KBM-7 (cell line): Measurements from ENCODE around the gene GABBR2.

ENCODE experiments used
- DNase-seq: peaks from one replicate; pipeline ENCODE4 v3.0.0-alpha.2; 2015
- in situ Hi-C: fragments of 300-500 bp; cut with MboI; formaldehyde crosslinking; loops from 2 replicates; pipeline ENCODE4 v1.14.3; 2020; ENCODE audit warnings: low sequenced_read_pairs, low pct_unique_long_range_greater_than_20kb, mixed read lengths

Gene GABBR2

DNA sequence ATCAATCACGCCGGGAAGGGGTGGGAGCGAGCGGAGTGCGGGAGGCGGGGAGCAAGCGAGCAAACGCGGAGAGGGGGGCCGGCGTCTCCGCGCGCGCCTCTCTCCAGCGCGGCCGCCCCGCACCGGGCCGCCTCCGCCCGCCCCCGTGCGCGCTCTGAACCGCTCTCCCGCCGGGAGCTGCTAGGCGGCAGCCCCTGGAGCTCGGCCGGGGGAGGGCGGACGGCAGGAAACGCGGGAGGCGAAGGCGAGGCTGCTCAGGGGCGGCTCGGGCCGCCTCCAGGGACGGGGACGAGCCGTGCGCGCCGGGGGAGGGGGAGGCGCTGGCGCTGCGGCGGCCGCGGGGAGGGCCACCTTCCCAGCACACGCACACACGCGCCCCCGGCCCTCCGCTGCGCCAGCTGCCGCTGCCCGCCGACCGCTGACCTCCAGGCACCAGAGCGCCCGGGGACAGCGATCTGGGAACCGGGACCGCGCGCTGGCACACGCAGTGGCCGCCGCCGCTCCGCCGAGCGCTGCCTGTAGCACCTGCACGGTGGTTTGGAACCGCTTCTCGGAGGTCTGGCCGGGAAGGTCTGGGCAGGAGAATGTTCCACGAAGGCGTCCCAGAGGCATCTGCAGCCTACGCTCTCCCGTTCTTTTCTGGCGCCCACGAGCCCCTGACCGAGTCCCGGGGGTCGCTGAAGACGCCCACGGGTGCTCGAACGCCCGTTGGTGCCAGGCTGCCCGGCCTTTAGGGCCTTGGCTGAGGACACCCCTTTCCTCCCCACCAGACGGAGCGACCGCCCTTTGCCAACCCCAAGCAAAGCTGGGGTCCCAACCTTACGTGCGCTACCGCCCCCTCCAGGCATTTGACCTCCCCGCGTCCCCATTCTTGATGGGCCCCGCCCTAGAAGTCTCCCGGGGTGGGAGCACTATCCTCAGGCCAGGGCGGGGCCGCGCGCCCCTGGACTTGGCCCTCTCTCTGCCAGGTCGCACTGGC, at the start of gene GABBR2:
Gene GABBR2, minus strand, starts transcription at position 3 of the 979 bp plus-strand sequence. CDS start 198 bp downstream, outside the sequence.
- in situ Hi-C loops, result no loop called here
- no peak for DNase-seq

DNA sequence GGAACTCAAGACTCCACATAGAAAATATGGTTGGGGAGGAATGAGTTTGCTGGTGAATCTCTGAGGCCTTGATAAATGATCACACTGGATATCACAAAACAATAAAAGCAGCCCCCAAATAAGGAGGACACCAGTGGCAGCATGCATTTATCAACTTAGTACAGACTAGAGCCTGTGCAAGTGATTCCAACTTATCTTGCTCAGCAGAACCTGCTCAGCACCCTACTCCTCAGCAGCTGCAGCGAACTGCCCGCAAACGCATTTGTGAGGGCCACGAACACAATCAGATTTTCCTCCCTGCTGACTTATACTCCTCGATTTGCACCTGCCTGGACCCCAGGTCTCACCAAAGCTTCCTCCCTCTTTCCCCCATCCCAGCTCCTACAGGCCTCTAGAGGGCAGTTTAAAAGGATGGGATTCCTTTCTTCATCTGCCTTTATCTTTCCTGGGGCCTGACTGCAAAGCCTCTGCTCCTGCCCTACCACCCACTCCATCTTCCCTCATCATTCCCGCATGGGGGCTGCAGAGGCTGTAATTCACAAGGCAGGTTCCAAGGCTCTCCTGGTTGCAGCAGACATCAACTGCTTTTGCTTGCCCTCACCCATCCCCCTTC, 46.4 kb upstream of the GABBR2 start:
- in situ Hi-C loops, result no loop called here
- DNase-seq, result no peak

DNA sequence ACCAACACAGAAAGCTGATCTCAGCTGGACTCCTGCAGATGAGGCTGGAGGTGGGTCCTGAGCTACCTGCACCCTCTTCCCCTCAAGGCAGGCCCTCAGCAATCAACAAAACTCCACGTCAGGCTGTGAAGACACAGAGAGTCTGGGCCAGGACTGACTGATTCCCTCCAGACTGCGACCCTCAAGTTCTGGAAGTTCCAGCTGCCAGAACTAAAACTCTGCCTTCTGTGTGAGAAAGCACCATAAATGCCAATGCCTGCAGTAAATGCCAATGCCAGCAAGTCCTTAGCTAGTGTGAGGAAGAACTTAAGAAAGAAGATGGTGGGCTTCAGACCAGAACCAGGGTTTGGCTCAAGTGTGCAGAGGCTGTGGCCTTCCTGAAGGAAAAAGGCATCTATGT, 42.5 kb upstream of the GABBR2 start:
- in situ Hi-C loops, result no loop called here
- DNase-seq, result no peak

DNA sequence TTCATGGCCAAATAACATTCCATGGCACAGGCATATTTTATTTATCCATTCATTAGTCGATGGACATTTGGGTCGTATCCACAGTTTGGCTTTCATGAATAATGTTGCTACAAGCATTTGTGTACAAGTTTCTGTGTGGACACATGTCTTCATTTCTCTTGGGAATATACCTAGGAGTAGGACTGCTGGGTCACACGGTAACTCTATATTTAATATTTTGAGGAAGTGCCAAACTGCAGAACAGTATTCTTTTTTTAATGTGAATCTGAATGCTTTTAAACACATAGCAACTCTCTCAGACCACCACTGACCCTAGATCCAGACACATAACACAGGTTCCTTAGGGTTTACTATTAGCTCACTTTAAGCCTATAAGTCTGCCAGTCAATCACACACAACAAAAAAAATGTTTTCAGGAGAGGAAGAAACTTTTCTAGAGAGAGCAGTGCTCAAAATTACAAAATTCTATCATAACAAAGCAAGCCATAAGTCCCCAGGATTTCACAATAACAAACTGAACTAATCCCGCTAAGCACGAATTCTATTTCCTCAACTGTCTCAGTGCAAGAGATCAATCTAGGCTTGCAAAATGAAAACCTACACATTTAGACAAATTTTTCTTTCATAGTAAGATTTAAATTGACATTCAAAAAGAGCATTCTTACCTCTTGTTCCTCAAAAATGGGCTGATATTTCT, 41.8 kb upstream of the GABBR2 start:
- peak; percentile 24 for DNase-seq
- in situ Hi-C loops, result no loop called here

DNA sequence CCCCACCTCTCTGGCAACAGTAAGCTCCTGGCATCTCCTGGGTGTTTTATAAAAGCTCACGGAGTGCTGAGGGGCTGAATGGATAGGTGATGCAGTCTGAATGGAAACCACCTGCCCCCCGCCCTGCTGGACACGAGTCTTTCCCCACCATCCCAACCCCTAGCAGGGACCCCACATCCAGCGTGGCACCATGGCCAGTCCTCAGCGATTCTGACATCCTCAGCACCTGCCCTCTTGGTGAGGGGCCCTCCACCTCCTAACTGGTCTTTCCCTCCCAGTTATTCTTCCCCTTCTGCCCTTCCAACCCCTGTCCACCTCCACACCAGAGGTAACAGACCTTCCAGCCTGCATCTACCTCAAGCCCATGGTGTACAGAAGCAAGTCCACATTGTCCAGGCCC, 38.7 kb upstream of the GABBR2 start:
- DNase-seq, result no peak
- in situ Hi-C loops, result no loop called here

DNA sequence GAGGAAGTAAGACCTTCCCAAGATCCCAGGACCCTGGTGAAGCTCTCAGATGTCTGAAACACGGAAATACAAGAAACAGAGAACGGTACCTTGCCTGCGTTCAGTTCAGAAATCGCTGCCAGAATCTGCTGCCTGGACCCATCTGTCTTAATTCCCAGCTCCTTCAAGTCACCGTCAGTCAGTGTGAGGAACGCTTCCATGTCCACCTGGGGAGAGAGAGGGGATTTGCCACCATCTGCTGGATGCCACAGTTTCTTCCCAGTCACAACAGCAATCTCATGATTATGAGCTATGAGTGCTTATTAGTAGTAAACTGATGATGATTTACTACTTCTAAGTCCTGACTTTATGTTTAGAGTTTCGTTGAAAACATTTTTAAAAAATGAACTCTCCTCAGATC, 36.7 kb upstream of the GABBR2 start:
- in situ Hi-C loops, result no loop called here
- no peak for DNase-seq

- in situ Hi-C loops, result no loop called here
- no peak for DNase-seq
Measured at GRCh38 chr9:98743818-98744611, 35.3 kb upstream of the GABBR2 start.

DNA sequence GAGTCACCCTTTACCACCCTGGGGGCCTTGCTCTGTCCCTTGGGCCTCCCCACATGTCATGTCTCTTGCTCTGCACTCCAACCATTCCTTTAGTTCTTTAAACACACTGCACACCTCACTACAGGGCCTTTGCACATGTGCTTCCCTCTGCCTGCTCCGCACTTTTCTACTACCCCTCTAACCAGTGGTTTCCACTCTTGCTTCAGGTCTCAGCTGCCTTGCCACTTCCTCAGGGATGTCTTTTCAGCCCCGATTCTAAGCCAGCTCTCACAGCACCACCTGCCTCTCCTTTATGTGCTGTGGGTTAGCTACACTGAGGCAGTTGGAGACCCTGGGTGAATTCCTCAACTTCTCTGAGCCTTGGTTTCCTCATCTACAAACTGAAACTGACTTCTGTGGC, 34.6 kb upstream of the GABBR2 start:
- DNase-seq, result no peak
- in situ Hi-C loops, result no loop called here

- in situ Hi-C loops, result no loop called here
Measured at GRCh38 chr9:98742325-98743280, 33.9 kb upstream of the GABBR2 start.

GRCh38 chr9:98740226-98740881, 31.6 kb upstream of the GABBR2 start:
- no peak for DNase-seq
- in situ Hi-C loops, result no loop called here

More at GRCh38 chr9:98742325-98743280, 33.9 kb upstream of the GABBR2 start:
- DNase-seq, result no peak

DNA sequence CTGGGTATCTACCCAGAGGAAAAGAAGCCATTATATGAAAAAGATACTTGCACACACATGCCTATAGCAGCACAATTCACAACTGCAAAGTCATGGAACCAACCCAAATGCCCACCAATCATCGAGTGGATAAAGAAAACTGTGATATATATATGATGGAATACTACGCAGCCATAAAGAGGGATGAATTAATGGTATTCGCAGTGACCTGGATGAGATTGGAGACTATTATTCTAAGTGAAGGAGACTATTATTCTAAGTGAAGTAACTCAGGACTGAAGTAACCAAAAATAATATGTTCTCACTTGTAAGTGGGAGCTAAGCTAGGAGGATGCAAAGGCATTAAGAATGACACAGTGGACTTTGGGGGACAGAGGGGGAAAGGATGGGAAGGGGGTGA, 30.0 kb upstream of the GABBR2 start:
- in situ Hi-C loops, result no loop called here
- DNase-seq, result no peak

- in situ Hi-C loops, result no loop called here
- DNase-seq, result no peak
Measured at GRCh38 chr9:98736226-98736625, 27.5 kb upstream of the GABBR2 start.

DNA sequence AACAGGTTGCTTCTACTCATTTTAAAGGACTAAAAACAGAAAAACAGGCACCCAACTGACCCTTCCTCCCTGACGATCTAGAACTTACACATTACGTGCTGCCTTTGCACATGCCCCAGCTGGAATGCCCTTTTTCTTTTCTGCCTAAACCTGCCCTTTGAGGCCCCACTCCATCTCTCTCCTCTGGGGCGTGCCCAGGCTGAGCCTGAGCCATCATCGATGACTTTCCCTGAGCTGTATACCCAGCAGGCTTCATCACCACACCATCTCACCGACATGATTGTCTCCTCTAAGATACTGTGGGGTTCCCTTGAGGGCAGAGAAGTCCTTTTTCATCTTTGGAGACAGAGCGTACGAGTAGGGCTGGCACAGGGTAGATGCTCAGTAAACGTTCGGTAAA, 24.1 kb upstream of the GABBR2 start:
- in situ Hi-C loops, result no loop called here

DNA sequence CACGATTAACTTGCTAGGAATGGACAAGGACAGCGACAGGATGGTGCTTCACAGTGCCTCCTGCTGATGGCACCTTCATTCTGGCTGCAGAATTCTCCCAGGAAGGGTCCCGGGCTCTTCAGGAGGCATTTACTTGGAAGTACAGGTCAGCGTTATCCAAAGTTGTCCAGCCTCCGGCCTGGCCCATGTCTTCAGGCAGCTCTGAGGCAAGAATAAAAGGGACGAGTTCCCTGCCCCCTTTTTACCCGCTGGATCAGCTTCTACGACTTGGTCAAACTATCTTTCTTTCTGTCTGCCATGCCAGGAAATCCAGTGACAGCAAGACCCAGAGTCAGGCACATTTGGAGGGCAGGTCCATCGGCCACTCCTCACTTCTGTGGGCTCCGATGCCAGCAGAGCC, 23.4 kb upstream of the GABBR2 start:
- in situ Hi-C loops, result no loop called here
- DNase-seq, result no peak

More for the DNA sequence above, 24.1 kb upstream of the GABBR2 start:
- no peak for DNase-seq

DNA sequence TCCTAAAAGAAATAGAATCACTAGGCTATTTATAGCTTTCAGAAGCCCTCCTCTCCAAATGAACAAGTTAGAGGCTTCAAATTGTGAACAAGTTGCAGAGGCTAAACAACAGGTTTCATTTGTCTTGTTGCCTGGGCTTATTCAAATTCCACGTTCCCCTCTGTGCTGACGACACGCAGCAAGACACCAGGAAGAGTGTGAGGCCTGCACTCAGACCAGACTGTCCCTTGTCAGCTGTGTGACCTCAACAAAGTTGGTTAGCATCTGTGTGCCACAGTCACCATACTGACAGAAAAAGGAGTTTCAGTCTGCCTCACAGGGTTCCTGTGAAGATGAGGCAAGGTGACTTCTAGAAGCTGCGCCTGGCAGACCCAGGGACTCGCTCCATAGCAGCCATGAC, 22.1 kb upstream of the GABBR2 start:
- in situ Hi-C loops, result no loop called here
- DNase-seq, result no peak

DNA sequence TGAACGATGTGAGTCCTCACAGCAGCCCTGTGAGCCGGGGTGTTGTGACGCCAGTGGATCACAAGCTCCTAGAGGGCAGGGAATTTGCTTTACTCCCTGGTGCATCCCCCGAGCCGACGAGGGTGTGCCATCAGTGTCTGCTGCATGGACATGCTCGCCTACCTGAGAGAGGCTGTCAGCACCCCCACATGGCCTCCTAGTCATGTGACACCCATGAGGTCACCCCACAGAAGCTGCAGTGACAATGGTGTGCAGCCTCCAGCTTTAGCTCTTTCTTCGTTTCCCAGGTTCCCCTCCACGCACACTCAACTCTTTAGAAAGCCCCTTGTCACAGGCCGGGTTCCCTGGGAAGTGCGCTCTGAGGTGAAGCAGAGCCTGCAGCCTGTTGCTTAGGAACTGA, 19.8 kb upstream of the GABBR2 start:
- DNase-seq, result no peak
- in situ Hi-C loops, result no loop called here

DNA sequence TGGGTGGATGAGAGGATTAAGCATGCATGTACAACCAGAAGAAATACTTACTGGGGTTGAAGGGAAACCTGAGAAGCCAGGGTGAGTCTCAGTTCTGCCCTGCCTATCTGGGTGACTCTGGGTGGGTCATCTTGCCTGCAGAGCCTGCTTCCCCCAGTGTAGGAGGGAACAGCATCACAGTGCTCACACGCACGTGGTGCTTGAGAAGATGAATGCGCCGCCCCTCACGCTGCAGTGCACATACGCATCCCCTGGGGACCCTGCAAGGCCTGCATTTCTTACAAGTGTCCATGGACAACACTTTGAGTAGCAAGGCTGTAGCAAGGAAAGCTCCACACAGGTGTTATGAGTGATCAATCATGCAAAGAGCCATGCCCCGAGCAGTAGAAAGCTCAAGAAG, 18.7 kb upstream of the GABBR2 start:
- no peak for DNase-seq
- in situ Hi-C loops, result no loop called here

DNA sequence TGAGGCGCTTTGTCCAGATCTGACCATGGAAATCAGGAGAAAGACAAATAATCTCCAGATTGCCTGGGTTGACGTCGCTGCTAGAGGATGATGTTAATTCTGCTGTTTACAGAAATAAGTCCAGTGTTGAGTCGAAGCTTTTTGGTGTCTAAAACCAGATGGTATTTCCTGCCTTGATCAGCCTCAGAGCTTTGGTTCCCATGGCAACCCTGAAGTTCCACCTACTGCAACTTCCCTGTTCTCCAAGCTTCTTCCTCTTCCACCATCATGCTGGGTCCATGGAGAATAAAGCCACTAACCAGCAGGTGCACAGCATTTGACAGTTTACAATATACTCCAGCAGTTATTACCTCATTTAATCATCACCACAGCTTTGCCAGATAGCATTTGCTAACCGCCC, 18.0 kb upstream of the GABBR2 start:
- DNase-seq, result peak; percentile 88
- in situ Hi-C loops, result no loop called here
